Smooth muscle cell (in vitro differentiated cells): ENCODE measurements around the gene ANKRD35. TPM values are rescaled to one million over a fixed set of nuclear protein-coding genes. Genes with fewer than 3 reads are reported as not detected.
"Not testable (repeated sequence)": the region's sequence is repeated elsewhere in the genome, so short reads cannot be mapped to it uniquely, and the experiment has no call there.

Experiments used
- DNase-seq: peaks from one replicate; lab custom pipeline; 2025; ENCODE audit not compliant: unreplicated experiment; lab: John Stamatoyannopoulos, UW
- H2AFZ ChIP-seq: fragments of 200-600 bp; sonication (generic); 2 replicates; pipeline ENCODE4 v1.6.0; 2016; ENCODE audit warnings: antibody characterized with exemption, low read depth, mild to moderate bottlenecking
- H3F3A ChIP-seq: fragments of 200-600 bp; sonication (generic); 2 replicates; pipeline ENCODE4 v1.6.0; 2017; ENCODE audit warnings: antibody characterized with exemption, low read depth
- H3K27ac ChIP-seq: fragments of 200-600 bp; sonication (generic); 2 replicates; pipeline ENCODE4 v1.5.1; 2016; ENCODE audit warnings: low read depth, mild to moderate bottlenecking
- H3K27me3 ChIP-seq: fragments of 200-600 bp; sonication (generic); 2 replicates; pipeline ENCODE4 v1.6.1; 2016; ENCODE audit warnings: low read depth, mild to moderate bottlenecking
- H3K36me3 ChIP-seq: fragments of 200-600 bp; sonication (generic); 2 replicates; pipeline ENCODE4 v1.5.1; 2016; ENCODE audit warnings: low read depth
- H3K4me1 ChIP-seq: fragments of 200-600 bp; sonication (generic); 2 replicates; pipeline ENCODE4 v1.5.1; 2016; ENCODE audit warnings: low read depth
- H3K4me2 ChIP-seq: fragments of 200-600 bp; sonication (generic); 2 replicates; pipeline ENCODE4 v1.6.0; 2016; ENCODE audit warnings: mild to moderate bottlenecking
- H3K4me3 ChIP-seq: fragments of 200-600 bp; sonication (generic); 2 replicates; pipeline ENCODE4 v1.5.1; 2016; ENCODE audit warnings: mild to moderate bottlenecking
- H3K79me2 ChIP-seq: fragments of 200-600 bp; sonication (generic); 2 replicates; pipeline ENCODE4 v1.6.0; 2016; ENCODE audit warnings: low read depth, mild to moderate bottlenecking
- H3K9ac ChIP-seq: fragments of 200-600 bp; sonication (generic); 2 replicates; pipeline ENCODE4 v1.6.0; 2016; ENCODE audit warnings: low read depth
- H3K9me3 ChIP-seq: fragments of 200-600 bp; sonication (generic); replicated peaks from 2 replicates; pipeline ENCODE4 v1.5.1; 2016; ENCODE audit warnings: low read depth
- H4K20me1 ChIP-seq: fragments of 200-600 bp; sonication (generic); 2 replicates; pipeline ENCODE4 v1.6.0; 2016; ENCODE audit warnings: low read depth
- WGBS: methylation state at CpG from one replicate; pipeline ENCODE4 v1.1.7; 2016; ENCODE audit warnings: low lambda C conversion rate; 5-methylcytosine and 5-hydroxymethylcytosine counted together
- polyA plus RNA-seq: library from polyadenylated mRNA; unstranded; fragments of >200 nt; fragmentation: Nextera tagmentation; extraction: Ambion mirVana; gene quantifications from 2 replicates; pipeline ENCODE4 v1.2.1, GENCODE V29; 2016
- total RNA-seq: library from RNA; depleted of rRNA; stranded (reverse); fragments of >200 nt; gene quantifications from 2 replicates; pipeline ENCODE4 v1.2.3, GENCODE V29; 2014
- TF ChIP-seq, protein P1 (sequence below): fragments of 200-600 bp; sonication (generic); IDR thresholded peaks from 2 replicates; pipeline ENCODE4 v1.5.1; 2017; ENCODE audit warnings: borderline replicate concordance, mild to moderate bottlenecking, antibody characterized with exemption; ENCODE audit not compliant: insufficient read depth, poor library complexity, severe bottlenecking

The ANKRD35 gene
- total RNA-seq (1.1 and 1.8 TPM in 2 replicates), polyA plus RNA-seq (1.5 and 1.7 TPM in 2 replicates)

GRCh38 chr1:145885738-145886287 is at the start of gene ANKRD35:
Gene ANKRD35, minus strand, starts transcription at chr1:145885866. Its CDS starts 108 bp downstream, at chr1:145885758.
- Histone ChIP-seq H2AFZ (peak within 1 kb of the TSS; percentile 95), H3K4me3 (peak within 1 kb of the TSS; percentile 85), H3K79me2 (no peaks in the 10 kb centered on the region), H3F3A (no peaks in the 10 kb centered on the region), H3K4me1 (no peaks in the 10 kb centered on the region), H3K4me2 (peak within 1 kb of the TSS; percentile 83), H3K9ac (no peak within 1 kb of the TSS), H3K9me3 (no peaks in the 10 kb centered on the region), H3K36me3 (no peaks in the 10 kb centered on the region), H4K20me1 (no peaks in the 10 kb centered on the region), H3K27ac (no peak within 1 kb of the TSS), H3K27me3 (peaks cover 21% of the 10 kb centered on the region)
- DNase-seq: peak; percentile 37
- WGBS: 6% methylated on average over 18 of the region's 36 CpGs
- TF ChIP-seq, protein P1, sequence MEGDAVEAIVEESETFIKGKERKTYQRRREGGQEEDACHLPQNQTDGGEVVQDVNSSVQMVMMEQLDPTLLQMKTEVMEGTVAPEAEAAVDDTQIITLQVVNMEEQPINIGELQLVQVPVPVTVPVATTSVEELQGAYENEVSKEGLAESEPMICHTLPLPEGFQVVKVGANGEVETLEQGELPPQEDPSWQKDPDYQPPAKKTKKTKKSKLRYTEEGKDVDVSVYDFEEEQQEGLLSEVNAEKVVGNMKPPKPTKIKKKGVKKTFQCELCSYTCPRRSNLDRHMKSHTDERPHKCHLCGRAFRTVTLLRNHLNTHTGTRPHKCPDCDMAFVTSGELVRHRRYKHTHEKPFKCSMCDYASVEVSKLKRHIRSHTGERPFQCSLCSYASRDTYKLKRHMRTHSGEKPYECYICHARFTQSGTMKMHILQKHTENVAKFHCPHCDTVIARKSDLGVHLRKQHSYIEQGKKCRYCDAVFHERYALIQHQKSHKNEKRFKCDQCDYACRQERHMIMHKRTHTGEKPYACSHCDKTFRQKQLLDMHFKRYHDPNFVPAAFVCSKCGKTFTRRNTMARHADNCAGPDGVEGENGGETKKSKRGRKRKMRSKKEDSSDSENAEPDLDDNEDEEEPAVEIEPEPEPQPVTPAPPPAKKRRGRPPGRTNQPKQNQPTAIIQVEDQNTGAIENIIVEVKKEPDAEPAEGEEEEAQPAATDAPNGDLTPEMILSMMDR: no peak

- not testable (repeated sequence) for H3K4me3 ChIP-seq, H3K9ac ChIP-seq, H3K79me2 ChIP-seq, H3K27me3 ChIP-seq, DNase-seq, H2AFZ ChIP-seq, H3K36me3 ChIP-seq, H3K9me3 ChIP-seq, H3K4me2 ChIP-seq, H4K20me1 ChIP-seq, H3K27ac ChIP-seq
- WGBS: 26% methylated on average over 9 of the region's 9 CpGs
- Histone ChIP-seq H3F3A (peaks cover 11% of the 10 kb centered on the region), H3K4me1 (peaks cover 16% of the 10 kb centered on the region)
Observed at GRCh38 chr1:145932522-145933009, 46.9 kb upstream of the ANKRD35 start.

DNA sequence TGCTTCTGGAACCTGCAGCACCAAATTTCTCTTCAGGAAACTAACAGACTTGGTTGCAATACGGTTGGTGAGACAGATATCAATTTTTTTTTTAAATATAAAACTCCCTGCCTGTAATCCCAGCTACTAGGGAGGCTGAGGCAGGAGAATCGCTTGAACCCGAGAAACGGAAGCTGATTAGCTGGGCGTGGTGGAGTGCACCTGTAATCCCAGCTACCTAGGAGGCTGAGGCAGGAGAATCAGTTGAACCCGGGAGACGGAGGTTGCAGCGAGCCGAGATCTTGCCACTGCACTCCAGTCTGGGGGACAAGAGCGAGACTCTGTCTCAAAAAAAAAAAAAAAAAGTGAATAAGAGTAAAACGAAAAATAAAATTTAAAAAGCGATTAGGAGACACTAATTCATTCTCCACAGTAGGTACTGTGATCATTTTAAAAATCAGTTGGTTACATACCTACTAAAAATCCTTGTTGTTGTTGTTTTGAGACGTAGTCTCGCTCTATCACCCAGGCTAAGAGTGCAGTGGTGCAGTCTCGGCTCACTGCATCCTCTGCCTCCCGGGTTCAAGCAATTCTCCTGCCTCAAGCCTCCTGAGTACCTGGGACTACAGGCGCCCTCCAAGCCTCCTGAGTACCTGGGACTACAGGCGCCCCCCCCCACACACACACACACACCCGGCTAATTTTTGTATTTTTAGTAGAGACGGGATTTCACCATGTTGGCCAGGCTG is 42.4 kb upstream of the ANKRD35 start:
- Histone ChIP-seq H3K36me3 (no peaks in the 10 kb centered on the region), H3K27me3 (no peaks in the 10 kb centered on the region), H2AFZ (peak overlapping the region; percentile 90), H3K79me2 (peaks cover 12% of the 10 kb centered on the region), H3K4me1 (peaks cover 23% of the 10 kb centered on the region), H3F3A (peaks cover 11% of the 10 kb centered on the region), H4K20me1 (no peaks in the 10 kb centered on the region), H3K9me3 (no peaks in the 10 kb centered on the region), H3K27ac (peak overlapping the region; percentile 81), H3K4me2 (peak overlapping the region; percentile 97), H3K4me3 (peak overlapping the region; percentile 62), H3K9ac (peak overlapping the region; percentile 80)
- 80% methylated on average over 20 of the region's 20 CpGs for WGBS
- TF ChIP-seq, protein P1: no peak
- no peak for DNase-seq

GRCh38 chr1:145927063-145927886 is 41.6 kb upstream of the ANKRD35 start, which contains the start of gene RBM8A:
Gene RBM8A, minus strand, starts transcription at chr1:145927484. Its CDS starts 58 bp downstream, at chr1:145927426.
- Histone ChIP-seq H4K20me1 (no peaks in the 10 kb centered on the region), H3K9me3 (no peaks in the 10 kb centered on the region), H3K79me2 (peaks cover 12% of the 10 kb centered on the region), H3K36me3 (no peaks in the 10 kb centered on the region), H3K27ac (peak within 1 kb of the TSS; percentile 81), H3K27me3 (no peaks in the 10 kb centered on the region), H2AFZ (peak within 1 kb of the TSS; percentile 90), H3K9ac (peak within 1 kb of the TSS; percentile 80), H3K4me2 (peak within 1 kb of the TSS; percentile 97), H3K4me3 (peak within 1 kb of the TSS; percentile 62), H3K4me1 (peaks cover 17% of the 10 kb centered on the region), H3F3A (peaks cover 11% of the 10 kb centered on the region)
- DNase-seq: peak; percentile 63
- TF ChIP-seq, protein P1: peak; percentile 46
- WGBS: under 1% methylated on average over 41 of the region's 41 CpGs
